C4-2B (cell line): ENCODE results near the gene AEBP1.

Experiments
- ZFX ChIP-seq: fragments of 450-650 bp; IDR thresholded peaks from 2 replicates; pipeline ENCODE4 v1.6.1; 2017
- TF ChIP-seq, protein P1 (sequence below): fragments of 450-650 bp; conservative IDR thresholded peaks from 2 replicates; pipeline ENCODE4 v1.5.1; 2017; ENCODE audit warnings: mild to moderate bottlenecking

DNA sequence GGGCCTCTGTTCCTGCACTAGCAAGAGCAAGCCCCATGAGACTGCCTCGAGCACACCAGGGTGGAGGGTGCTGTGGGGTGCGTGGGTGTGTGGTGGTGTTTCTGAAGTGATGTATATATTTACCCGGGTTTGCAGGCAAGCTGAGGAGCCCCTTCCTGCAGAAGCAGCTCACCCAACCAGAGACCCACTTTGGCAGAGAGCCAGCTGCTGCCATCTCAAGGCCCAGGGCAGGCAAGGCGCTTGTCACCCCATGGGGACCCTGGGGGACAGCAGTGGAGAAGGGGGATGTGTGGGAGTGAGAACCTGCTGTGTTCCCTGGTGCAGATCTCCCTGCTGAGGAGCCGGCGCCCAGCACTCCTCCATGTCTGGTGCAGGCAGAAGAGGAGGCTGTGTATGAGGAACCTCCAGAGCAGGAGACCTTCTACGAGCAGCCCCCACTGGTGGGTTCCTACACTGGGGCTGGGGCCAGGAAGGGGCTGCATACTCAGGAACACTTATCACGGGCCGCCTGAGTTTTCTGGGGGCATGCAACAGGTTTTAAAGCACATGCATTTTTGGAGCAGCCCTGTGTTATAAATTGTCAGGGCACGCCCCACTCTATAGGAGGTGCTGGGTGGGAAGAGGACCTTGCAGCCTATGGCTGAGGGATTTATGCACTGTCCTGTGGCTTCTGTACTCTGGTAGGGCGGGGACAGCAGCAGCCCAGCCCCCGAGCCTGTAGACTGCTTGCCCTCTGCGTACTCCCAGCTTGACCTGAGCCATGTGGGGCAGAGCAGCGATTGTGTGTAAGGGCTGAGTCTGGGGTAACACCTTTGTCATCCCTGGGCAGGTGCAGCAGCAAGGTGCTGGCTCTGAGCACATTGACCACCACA, 44.7 kb upstream of the AEBP1 start:
- TF ChIP-seq, protein P1, sequence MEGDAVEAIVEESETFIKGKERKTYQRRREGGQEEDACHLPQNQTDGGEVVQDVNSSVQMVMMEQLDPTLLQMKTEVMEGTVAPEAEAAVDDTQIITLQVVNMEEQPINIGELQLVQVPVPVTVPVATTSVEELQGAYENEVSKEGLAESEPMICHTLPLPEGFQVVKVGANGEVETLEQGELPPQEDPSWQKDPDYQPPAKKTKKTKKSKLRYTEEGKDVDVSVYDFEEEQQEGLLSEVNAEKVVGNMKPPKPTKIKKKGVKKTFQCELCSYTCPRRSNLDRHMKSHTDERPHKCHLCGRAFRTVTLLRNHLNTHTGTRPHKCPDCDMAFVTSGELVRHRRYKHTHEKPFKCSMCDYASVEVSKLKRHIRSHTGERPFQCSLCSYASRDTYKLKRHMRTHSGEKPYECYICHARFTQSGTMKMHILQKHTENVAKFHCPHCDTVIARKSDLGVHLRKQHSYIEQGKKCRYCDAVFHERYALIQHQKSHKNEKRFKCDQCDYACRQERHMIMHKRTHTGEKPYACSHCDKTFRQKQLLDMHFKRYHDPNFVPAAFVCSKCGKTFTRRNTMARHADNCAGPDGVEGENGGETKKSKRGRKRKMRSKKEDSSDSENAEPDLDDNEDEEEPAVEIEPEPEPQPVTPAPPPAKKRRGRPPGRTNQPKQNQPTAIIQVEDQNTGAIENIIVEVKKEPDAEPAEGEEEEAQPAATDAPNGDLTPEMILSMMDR = no peak
- TF ChIP-seq ZFX = no peak
